GM12891 (cell line): ENCODE data around the gene DKKL1.

Experiments
- POLR2A ChIP-seq: IDR thresholded peaks from 2 replicates; pipeline ENCODE4 v1.6.1; 2011; ENCODE audit warnings: low read depth, low read length, control low read depth
- POLR2AphosphoS5 ChIP-seq: IDR thresholded peaks from 2 replicates; pipeline ENCODE4 v1.6.1; 2011; ENCODE audit warnings: low read depth, low read length, control low read depth

GRCh38 chr19:49390929-49391359, 27.3 kb downstream of the DKKL1 start:
- no peak for TF ChIP-seq POLR2AphosphoS5
- TF ChIP-seq POLR2A = no peak
